ENCODE data around the gene PPP1R16B.
A peak's percentile ranks its signal among the peaks of the same experiment; 100 is the strongest.

Gene PPP1R16B

DNA sequence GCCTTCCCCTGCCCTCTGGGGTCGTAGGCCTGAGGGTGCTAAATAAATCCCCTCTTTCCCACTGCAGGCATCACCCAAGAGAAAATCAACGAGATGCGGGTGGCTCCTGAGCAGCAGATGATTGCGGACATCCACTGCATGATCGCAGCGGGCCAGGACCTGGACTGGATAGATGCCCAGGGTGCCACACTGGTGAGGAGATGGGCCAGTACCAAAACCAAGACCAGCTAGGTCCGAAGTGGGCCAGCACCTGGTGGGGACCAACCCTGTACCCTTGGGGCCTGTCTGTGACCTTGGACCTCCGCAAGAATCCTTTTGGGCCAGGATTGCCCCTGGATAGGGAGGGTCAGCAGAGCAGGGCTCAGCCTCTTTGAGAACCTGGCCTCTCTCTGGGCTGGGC lies 97.1 kb downstream of the PPP1R16B start:
- no peak for DNase-seq

DNA sequence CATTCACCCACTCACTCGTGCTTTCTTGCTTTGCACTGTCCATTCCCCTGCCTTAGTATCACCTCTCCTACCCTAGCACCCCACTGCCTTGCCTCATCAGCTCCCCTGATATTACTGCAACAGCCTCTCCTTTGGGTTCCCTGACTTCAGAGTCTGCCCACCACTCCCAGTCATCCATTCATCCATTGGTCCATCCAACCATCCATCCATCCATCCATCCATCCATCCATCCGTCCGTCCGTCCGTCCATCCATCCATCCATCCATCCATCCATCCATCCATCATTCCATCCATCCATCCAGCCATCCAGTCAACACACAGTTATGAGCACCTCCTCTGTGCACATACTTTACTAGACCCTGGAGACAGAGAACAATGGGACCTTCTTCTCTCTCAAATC lies 97.8 kb downstream of the PPP1R16B start:
- DNase-seq: no peak

DNA sequence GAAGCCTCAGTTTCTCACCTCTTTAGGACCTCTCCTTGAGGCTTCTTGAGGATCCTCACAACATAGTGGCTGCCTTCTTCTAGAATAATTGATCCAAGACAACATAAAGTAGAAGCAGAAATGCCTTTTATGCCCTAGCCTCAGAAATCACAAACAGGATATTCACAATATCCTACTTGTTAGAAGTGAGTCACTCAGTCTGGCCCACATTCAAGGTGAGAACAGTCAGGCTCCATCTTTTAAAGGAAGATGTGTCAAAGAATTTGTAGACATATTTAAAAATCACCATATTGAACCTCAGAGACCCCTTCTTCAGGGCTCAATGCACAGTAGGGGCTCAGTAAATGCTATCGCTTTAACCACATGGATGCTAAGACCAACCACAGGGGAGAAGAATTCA lies 99.9 kb downstream of the PPP1R16B start:
- no peak for DNase-seq

DNA sequence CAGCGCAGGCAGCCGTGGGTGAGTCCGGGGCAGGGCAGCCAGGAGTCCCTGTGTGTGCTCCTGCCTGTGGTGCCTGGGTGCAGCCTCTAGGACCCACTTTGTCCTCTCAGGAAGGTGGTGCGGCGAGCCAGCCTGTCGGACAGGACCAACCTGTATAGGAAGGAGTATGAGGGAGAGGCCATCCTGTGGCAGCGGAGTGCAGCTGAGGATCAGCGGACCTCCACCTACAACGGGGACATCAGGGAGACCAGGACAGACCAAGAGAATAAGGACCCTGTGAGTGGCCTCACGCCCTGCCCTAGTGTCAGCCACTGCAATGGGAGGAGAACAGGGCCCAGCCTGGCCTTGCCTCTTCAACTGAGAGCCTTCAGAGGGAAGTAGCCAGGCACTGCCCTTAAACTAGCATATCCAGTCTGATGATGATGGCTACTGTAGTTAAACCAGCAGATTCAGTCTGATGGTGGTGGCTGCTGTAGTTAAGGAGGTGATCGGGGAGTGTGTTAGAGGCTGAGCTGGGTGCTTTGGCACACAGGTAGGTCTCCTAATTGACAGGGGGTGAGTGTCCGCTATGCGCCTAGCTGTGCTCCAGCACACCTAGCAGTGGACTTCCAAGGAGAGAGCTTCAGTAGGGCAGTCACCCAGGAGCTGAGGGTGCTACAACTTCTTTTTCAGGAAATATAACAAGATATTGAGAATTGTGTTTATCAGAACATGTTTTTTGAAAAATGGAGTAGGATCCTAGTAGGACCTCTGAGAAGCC lies 102.6 kb downstream of the PPP1R16B start:
- DNase-seq: no peak

DNA sequence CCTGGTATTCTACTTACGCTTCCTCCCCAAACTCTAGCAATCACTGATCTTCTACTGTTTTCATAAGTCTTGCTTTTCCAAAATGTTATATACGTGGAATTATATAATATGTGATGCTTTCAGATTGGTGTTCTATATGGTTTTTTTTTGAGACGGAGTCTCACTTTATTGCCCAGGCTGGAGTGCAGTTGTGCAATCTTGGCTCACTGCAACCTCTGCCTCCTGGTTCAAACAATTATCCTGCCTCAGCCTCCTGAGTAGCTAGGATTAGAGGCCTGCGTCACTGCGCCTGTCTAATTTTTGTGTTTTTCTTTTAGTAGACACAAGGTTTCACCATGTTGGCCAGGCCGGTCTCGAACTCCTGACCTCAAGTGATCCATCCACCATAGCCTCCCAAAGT lies 109.9 kb downstream of the PPP1R16B start:
- no peak for DNase-seq

DNA sequence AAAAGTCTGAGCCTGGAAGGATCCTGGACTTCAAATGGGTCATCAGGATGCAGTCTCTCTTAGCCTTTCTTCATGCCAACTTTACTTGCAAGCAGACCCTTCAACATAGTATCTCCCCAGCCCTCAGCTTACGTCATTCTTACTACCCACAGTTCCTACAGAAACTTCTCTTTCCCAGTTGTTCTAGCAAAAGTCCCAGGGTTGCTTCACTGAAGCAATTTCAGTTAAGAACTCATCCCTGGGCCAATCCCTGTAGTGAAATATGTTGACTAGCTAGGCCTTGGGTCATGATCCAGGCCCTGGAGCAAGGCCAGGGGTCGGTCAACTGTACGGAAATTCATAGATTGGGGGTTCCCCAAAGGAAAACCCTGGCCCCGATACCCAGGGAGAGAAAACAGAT lies 112.2 kb downstream of the PPP1R16B start:
- no peak for DNase-seq

DNA sequence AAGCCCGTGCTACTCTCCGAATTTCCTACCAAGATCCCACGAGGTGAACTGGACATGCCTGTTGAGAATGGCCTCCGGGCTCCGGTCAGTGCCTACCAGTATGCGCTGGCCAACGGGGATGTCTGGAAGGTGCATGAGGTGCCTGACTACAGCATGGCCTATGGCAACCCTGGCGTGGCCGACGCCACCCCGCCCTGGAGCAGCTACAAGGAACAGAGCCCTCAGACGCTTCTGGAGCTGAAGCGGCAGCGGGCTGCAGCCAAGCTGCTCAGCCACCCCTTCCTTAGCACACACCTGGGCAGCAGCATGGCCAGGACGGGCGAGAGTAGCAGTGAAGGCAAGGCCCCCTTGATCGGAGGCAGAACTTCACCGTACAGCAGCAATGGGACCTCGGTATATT lies 112.7 kb downstream of the PPP1R16B start:
- DNase-seq: no peak

DNA sequence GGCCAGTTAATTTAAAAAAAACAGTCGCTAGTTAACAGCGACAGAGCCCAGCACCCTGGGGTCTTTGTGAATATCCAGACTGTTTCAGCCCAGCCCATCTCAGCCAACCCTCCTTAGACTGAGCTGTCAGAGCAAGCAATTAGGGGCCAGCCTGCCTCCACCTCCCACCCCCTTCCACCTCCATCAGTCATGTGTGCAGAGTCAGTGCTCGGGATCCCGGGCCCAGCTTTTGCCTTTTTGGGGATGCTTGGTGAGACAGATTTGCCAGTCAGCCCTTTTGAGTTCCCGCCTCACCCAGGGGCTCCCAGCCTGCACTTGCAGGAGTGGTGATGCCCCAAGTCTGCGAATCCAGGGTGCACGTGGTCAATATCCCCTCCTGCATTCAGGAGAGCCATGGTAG lies 114.2 kb downstream of the PPP1R16B start:
- no peak for DNase-seq

DNA sequence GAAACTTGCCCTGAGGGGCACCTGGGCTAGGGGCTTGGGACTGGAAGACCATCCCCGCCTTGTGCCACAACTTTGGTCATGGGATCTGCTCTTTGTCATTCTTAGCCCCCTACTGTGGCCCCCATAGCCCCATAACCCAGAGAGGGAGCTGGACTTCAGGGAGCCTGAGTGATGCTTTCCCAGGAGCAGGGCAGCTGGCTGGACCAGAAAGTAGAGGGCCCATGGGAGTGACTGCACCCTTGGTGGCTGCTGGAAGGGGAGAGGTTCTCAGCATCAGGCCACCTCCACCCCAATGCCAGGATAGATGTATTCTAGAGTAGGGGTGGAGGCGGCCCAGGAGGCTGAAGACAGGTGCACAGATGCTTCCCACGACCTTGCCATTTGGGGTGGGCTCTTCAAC lies 114.9 kb downstream of the PPP1R16B start:
- no peak for DNase-seq

DNA sequence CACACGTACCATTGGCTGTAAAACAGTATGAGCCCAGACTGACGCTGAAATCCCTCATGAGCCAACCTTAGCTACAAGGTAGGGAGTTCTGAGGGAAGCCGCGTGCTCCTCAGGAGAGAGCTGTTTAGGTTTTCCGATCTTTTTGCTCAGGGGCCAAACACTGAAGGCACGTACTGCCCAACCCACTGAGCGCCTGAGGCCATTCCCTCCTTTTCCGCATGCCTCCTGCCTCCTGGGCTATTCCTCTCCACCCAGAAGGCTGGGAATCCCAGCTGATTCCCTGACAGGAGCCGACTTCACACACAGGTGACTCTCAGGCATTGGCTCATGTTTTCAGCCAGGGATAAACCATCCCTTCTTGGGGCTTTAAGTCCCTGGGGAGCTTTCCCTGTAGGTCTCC lies 115.4 kb downstream of the PPP1R16B start:
- DNase-seq: no peak

DNA sequence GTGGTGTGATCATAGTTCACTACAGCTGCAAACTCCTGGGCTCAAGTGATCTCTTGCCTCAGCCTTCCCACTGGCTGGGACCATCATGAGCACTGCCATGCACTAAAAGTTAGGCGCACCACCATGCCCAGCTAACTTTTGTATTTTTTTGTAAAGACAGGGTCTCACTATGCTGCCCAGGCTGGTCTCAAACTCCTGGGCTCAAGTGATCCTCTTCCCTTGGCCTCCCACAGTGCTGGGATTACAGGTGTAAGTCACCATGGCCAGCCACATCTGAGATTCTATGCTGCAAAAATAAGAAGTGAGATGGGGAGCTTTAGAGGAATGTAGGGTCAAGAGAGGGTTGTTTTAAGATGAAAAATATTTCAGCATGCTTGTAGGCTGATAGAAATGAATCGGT lies 119.2 kb downstream of the PPP1R16B start:
- no peak for DNase-seq

DNA sequence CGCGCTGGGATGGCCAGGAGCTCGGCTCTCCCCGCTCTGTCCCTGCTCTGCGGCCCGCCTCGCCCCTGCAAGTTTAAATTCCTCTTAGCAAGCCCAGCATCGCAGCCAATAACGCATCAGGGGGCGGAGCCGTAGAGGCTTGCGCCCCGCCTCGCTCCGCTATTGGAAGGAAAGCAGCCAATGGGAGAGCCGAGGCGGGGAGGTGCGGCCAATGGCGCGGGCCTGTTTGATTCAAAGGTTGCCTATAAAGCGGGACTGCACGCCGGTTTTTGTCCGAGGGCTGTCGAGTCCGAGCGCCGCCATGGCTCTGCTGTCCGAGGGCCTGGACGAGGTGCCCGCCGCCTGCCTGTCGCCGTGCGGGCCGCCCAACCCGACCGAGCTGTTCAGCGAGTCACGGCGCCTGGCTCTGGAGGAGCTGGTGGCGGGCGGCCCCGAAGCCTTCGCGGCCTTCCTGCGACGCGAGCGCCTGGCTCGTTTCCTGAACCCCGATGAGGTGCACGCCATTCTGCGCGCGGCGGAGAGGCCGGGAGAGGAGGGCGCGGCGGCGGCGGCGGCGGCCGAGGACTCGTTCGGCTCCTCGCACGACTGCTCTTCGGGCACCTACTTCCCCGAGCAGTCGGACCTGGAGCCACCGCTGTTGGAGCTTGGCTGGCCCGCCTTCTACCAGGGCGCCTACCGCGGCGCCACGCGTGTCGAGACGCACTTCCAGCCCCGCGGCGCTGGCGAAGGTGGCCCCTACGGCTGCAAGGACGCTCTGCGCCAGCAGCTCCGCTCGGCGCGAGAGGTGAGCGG lies 120.8 kb downstream of the PPP1R16B start, which contains the start of gene FAM83D:
Gene FAM83D (plus strand): TSS at position 276 of the 792 bp plus-strand sequence. CDS start 26 bp downstream, at position 302.
- peak; percentile 99 for DNase-seq

DNA sequence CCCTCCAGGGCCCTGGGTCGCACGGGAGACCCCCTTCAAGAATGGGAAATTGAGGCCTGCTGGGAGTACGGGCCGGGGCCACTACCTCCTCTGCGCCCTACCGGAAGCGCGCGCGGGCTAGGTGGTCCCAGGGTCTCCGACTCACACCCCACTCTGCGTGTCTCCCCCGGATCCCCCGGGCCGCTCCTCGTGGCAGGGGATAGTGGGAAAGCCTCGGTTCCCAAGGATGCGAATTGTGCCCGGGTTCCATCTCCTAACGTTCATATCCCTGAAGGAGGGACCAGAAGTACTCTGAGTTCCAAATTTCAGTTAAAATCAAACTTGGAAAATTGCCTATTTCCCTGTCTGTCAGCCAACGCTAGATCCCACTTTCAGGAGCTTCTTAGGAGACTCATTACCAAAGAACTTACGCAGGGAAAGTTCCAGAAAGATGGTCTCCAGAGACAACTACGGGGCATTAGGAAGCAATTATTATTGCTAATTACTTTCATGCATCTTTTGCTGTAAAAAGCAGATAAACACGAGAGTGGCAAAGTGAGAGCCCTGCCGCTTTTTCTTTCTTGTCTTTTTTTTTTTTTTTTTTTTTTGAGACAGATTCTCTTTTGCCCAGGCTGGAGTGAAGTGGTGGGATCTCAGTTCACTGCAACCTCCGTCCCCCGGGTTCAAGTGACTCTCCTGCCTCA lies 121.6 kb downstream of the PPP1R16B start:
- DNase-seq: no peak

DNA sequence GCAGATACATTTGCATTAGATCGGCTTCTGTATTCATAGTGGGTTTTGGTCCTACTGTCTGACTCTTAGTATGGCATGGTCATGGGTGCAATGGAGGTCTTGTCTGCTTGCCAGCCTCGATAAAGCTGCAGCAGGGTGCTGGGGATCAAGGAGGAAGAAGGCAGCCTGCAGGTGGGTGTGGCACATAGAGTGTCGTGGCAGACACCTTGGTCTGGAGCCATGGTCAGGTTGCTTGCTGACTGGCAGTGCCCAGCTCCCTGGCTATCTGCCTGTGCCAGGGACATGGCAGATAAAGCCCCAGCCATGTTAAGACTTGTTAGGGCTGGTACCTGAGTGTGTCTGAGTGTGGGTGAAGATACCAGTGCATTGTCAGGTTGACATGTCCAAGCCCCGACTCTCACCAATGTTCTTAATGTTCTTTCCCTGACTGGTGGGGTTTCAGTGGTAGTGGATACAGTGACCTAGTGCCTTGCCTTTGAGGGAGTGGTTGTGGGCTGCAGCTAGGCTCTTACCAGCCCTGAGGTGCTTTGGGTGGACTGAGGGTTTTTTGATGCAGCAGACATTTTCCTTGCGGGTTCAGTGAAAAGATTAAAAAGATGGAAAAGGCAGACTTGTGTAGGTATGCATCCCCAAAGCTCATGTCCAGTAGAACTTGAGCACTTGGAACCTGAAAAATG lies 122.5 kb downstream of the PPP1R16B start:
- DNase-seq: no peak

DNA sequence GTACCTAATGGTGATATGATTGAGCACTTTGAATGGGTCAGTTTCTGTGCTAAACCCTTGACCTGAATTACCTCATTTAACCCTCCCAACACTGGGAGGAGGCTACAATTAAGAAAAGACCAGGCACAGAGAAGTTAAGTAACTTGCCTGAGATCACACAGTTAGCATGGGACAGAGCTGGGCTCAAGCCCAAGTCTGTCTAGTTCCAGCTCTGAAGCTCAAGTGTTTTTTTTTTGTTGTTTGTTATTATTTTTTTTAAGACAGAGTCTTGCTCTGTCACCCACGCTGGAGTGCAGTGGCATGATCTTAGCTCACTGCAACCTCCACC lies 124.7 kb downstream of the PPP1R16B start:
- no peak for DNase-seq

DNA sequence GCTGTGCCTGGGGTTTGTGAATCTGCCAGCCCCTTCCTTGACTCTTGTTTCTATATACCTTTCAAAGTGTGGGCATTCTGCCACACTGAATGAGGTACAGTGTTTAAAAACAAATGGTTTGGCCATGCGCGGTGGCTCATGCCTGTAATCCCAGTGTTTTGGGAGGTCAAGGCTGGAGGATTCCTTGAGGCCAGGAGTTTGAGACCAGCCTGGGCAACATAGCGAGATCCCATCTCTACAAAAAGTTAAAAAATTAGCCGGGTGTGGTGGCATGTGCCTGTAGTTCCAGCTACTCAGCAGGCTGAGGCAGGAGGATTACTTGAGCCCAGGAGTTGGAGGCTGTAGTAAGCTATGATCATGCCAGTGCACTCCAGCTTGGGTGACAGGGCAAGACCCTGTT lies 126.5 kb downstream of the PPP1R16B start:
- no peak for DNase-seq

DNA sequence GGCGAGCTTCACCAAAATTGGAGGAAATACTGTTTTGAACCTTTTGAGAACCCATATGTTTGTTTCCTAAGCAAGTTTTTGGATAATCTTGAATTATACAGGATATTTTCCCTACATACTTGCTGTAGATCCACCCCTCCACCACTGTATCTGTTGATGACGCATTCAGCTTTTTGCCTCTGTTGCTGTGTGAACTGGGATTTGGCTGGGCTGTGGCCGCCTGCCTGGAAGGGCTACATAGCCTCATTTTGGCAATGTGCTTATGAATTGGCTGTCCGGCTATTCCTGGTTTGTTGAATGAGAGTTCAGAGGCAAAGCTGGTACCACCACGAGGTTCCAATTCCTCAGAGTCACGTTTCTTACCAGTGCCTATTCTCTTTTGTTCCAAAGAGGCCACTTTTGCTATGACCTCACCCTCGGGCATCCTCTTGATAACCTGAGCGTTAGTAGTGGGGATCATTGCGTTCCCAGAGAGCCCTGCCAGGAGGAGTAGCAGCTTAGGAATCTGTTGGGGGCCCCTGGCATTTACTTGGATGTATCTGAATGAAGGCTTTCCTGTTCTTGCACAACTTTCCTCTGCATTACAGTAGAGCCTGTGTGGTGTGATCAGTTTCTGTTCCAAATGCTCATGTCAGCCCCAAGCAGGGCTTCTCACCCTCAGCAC lies 127.1 kb downstream of the PPP1R16B start:
- DNase-seq: no peak

DNA sequence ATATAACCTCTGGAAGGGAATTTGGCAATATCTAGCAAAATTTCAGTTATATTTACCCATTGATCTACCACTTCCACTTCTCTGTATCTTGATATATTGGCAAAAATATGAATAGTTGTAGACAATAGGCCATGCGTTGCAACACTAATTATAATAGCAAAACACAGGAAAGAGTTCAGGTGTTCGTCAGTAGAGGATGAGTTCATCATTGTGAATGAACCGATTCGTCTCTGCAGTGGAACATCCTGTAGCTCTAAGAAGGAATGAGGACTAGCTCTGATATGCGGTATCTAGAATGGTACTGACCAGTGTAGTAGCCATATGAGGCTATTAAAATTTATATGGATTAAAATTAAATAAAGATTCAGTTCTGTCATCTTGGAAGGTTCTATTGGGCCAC lies 129.0 kb downstream of the PPP1R16B start:
- no peak for DNase-seq

DNA sequence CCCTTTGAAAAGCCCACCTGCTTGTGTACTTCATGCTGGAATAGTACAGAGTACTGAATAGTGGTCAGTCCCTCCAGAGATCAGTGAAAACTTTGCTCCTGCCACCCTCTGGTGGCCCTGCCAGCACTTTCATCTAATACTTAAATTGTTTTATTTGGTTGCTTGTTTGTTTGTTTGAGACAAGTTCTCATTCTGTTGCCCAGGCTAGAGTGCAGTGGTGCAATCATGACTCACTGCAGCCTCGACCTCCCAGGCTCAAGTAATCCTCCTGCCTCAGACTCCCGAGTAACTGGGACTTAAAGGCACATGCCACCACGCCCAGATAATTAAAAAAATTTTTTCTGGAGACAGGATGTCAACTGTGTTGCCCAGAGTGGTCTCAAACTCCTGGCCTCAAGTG lies 129.8 kb downstream of the PPP1R16B start:
- DNase-seq: no peak

DNA sequence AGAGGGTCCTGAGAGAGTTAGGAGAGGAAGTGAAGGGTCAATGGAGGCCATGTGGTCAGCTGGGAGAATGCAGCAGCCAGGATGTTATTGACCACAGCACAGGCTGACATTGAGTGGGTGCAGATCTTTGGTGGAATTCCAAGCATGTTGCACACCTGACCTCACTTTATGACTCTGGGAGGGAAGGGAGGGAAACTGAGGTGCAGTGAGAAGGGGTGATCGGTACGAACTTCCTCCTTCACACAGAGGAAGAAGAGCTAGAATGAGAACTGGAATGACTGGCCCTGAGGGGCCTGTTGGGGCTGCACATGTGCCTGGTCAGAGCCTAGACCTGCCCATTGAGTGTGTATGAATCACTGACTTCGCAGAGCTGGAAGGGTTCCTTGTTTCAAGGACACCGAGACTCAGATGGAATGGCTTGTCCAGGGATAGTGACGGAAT lies 130.5 kb downstream of the PPP1R16B start:
- DNase-seq: no peak

DNA sequence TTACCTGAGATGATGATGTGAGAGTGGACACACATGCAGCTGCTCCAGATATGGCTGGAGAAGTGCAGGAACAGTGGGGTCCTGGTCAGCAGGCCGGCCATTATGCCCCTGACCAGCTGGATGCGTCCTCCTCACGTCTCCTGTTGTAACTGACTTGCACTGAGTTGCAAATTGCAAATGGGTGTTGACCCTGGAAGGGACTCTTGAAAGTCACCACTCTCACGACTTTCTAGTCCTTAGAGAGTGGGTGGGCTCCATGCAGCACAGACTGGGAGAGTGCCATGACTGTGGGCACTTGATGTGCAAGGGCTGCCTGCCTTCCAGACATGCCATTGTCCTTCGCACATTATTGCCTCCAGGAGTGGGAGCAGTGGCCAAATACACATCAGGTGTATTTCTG lies 131.5 kb downstream of the PPP1R16B start:
- DNase-seq: no peak

DNA sequence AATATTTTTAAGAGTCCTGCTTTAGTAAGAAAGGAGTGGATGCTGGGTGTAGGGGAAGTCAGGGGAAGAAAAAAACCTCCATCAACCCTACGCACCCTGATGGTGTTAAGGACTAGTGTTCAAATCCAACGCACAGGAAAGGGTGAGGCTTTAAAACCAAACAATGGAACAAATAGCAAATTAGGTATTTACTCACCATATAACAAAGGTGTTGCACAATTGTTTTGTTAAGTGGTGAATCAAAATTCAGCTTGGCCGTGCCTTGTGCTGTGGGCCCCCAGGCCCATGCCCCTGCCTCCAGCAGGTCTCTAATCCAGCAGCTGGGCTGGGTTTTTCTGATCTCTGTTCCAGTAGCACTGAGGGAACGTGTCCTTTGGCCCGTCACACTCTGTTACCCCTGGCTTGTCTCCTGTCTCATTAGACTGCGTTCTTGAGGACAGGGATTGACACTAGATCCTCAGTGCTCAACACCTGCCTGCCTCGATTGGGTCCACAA lies 132.5 kb downstream of the PPP1R16B start:
- DNase-seq: no peak

DNA sequence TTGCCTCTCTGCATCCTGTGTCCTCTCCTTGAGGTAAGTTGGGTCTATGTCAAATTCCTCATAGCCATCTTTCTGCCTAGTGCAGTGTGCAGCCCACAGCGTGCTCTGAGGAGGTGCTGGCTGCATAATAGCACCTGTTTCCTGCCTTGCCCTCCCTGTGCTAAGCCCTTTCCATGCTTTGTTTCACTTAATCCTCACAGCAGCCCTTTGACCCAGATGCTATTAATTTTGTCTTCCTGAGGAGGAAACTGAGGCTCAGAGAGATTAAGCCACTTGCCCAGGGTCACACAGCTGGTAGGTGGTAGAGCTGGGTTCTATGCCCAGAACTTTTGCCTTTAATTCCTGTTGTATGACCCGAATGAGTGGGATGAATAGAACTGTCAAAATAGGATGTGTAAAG lies 134.2 kb downstream of the PPP1R16B start:
- no peak for DNase-seq

Data from NCI-H82 (cell line).